Stimulated activated CD4-positive, alpha-beta T cell treated with anti-CD3 and anti-CD28 coated beads, TNF-alpha, amount 100 ng/mL, for 4 hours (primary cell): ENCODE results near the gene ELMOD3.

Experiments
- DNase-seq, 3 experiments: peaks; one replicate each; pipeline ENCODE4 v3.0.0-alpha.2; 2020; ENCODE audit warnings: low read depth in 3 of 3

The ELMOD3 gene

DNA sequence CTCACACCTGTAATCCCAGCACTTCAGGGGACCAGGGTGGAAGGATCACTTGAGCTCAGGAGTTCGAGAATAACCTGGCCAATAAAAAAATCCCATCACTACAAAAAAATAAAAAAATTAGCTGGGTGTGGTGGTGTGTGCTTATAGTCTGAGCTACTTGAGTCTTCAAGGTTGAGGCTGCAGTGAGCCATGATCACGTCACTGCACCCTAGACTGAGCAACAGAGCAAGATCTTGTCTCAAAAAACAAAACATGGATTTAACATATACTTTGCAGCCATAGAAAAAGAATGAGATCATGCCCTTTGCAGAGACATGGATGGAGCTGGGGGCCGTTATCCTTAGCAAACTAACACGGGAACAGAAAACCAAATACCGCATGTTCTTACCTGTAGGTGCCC lies 86.2 kb downstream of the ELMOD3 start:
- DNase-seq, result no peak
